ENCODE data around the gene LRRC4C.

Gene LRRC4C

GRCh38 chr11:40619654-40620053 lies 839.8 kb downstream of the LRRC4C start:
- no peak for TF ChIP-seq Cebpa-rat (IDR thresholded peaks at IDR 0.05)
- Histone ChIP-seq H3K4me3 (no peak overlapping the region), H4K20me1 (no peaks in the 10 kb centered on the region), H3K9ac (no peak overlapping the region), H3K4me1 (no peaks in the 10 kb centered on the region), H3K4me2 (no peak overlapping the region), H3K27me3 (no peaks in the 10 kb centered on the region), H3K36me3 (no peaks in the 10 kb centered on the region), H3K9me3 (replicated peaks in 1 of 11) (no peaks in the 10 kb centered on the region), H3K27ac (no peak overlapping the region)

- H3K9ac ChIP-seq, result no peak overlapping the region
- no peak overlapping the region for H3K27ac ChIP-seq
- no peaks in the 10 kb centered on the region for H3K4me1 ChIP-seq
- H3K27me3 ChIP-seq, result no peaks in the 10 kb centered on the region
- no peaks in the 10 kb centered on the region for H3K36me3 ChIP-seq
- H3K9me3 ChIP-seq (replicated peaks in 1 of 11), result peaks cover 11 to 28% (median 19%) of the 10 kb centered on the region in 11 experiments
- no peak overlapping the region for H3K4me2 ChIP-seq
- no peak for TF ChIP-seq Cebpa-rat (IDR thresholded peaks at IDR 0.05)
- H4K20me1 ChIP-seq, result no peaks in the 10 kb centered on the region
- H3K4me3 ChIP-seq, result no peak overlapping the region
Measured at GRCh38 chr11:40606800-40607199, 852.7 kb downstream of the LRRC4C start.

GRCh38 chr11:40602866-40603552 lies 856.4 kb downstream of the LRRC4C start:
- no peak overlapping the region for H3K4me2 ChIP-seq
- no peaks in the 10 kb centered on the region for H4K20me1 ChIP-seq
- H3K9me3 ChIP-seq (replicated peaks in 1 of 11), result peaks cover 11 to 28% (median 19%) of the 10 kb centered on the region in 11 experiments
- TF ChIP-seq Cebpa-rat (IDR thresholded peaks at IDR 0.05), result no peak
- no peak overlapping the region for H3K9ac ChIP-seq
- no peaks in the 10 kb centered on the region for H3K36me3 ChIP-seq
- H3K4me3 ChIP-seq, result no peak overlapping the region
- H3K4me1 ChIP-seq, result no peaks in the 10 kb centered on the region
- no peaks in the 10 kb centered on the region for H3K27me3 ChIP-seq
- no peak overlapping the region for H3K27ac ChIP-seq

GRCh38 chr11:40597546-40598113 lies 861.8 kb downstream of the LRRC4C start:
- Histone ChIP-seq H3K9me3 (replicated peaks in 1 of 11) (no peaks in the 10 kb centered on the region), H3K36me3 (no peaks in the 10 kb centered on the region), H4K20me1 (no peaks in the 10 kb centered on the region), H3K27me3 (no peaks in the 10 kb centered on the region), H3K4me3 (no peak overlapping the region), H3K27ac (no peak overlapping the region), H3K4me2 (no peak overlapping the region), H3K9ac (no peak overlapping the region), H3K4me1 (no peaks in the 10 kb centered on the region)
- TF ChIP-seq Cebpa-rat (IDR thresholded peaks at IDR 0.05), result no peak

GRCh38 chr11:40573254-40573891 lies 886.1 kb downstream of the LRRC4C start:
- Histone ChIP-seq H3K27ac (no peak overlapping the region), H3K9ac (no peak overlapping the region), H3K4me3 (no peak overlapping the region), H3K4me1 (no peaks in the 10 kb centered on the region), H4K20me1 (no peaks in the 10 kb centered on the region), H3K36me3 (no peaks in the 10 kb centered on the region), H3K4me2 (no peak overlapping the region), H3K9me3 (replicated peaks in 1 of 11) (no peaks in the 10 kb centered on the region), H3K27me3 (no peaks in the 10 kb centered on the region)
- TF ChIP-seq Cebpa-rat (IDR thresholded peaks at IDR 0.05), result no peak

GRCh38 chr11:40569947-40570531 lies 889.4 kb downstream of the LRRC4C start:
- no peaks in the 10 kb centered on the region for H3K36me3 ChIP-seq
- H3K9ac ChIP-seq, result no peak overlapping the region
- no peaks in the 10 kb centered on the region for H3K27me3 ChIP-seq
- no peak overlapping the region for H3K4me3 ChIP-seq
- H4K20me1 ChIP-seq, result no peaks in the 10 kb centered on the region
- no peak overlapping the region for H3K27ac ChIP-seq
- TF ChIP-seq Cebpa-rat (IDR thresholded peaks at IDR 0.05), result no peak
- peaks cover 0 to 2% (median 0%) of the 10 kb centered on the region in 10 experiments; a peak in 3 of 20 replicates for H3K4me1 ChIP-seq
- no peaks in the 10 kb centered on the region for H3K9me3 ChIP-seq (replicated peaks in 1 of 11)
- H3K4me2 ChIP-seq, result no peak overlapping the region

- Histone ChIP-seq H3K27ac (no peak overlapping the region), H3K27me3 (no peaks in the 10 kb centered on the region)
Measured at GRCh38 chr11:40567392-40567791, 892.1 kb downstream of the LRRC4C start.

GRCh38 chr11:40544162-40544561 lies 915.3 kb downstream of the LRRC4C start:
- no peak overlapping the region for H3K27ac ChIP-seq
- no peaks in the 10 kb centered on the region for H4K20me1 ChIP-seq
- H3K4me3 ChIP-seq, result no peak overlapping the region
- no peak overlapping the region for H3K9ac ChIP-seq
- H3K9me3 ChIP-seq (replicated peaks in 1 of 11), result no peaks in the 10 kb centered on the region
- no peak for TF ChIP-seq Cebpa-rat (IDR thresholded peaks at IDR 0.05)
- H3K27me3 ChIP-seq, result no peaks in the 10 kb centered on the region
- no peak overlapping the region for H3K4me2 ChIP-seq
- no peaks in the 10 kb centered on the region for H3K36me3 ChIP-seq
- H3K4me1 ChIP-seq, result peaks cover 0 to 6% (median 0%) of the 10 kb centered on the region in 10 experiments; a peak in 1 of 20 replicates

More at GRCh38 chr11:40567392-40567791, 892.1 kb downstream of the LRRC4C start:
- no peak overlapping the region for H3K4me3 ChIP-seq
- no peaks in the 10 kb centered on the region for H4K20me1 ChIP-seq
- H3K9me3 ChIP-seq (replicated peaks in 1 of 11), result no peaks in the 10 kb centered on the region
- peaks cover 0 to 7% (median 0%) of the 10 kb centered on the region in 10 experiments; a peak in 3 of 20 replicates for H3K4me1 ChIP-seq
- no peaks in the 10 kb centered on the region for H3K36me3 ChIP-seq
- no peak overlapping the region for H3K4me2 ChIP-seq
- TF ChIP-seq Cebpa-rat (IDR thresholded peaks at IDR 0.05), result no peak
- no peak overlapping the region for H3K9ac ChIP-seq

- no peak overlapping the region for H3K9ac ChIP-seq
- TF ChIP-seq Cebpa-rat (IDR thresholded peaks at IDR 0.05), result no peak
- no peaks in the 10 kb centered on the region for H4K20me1 ChIP-seq
- H3K4me2 ChIP-seq, result no peak overlapping the region
- no peak overlapping the region for H3K4me3 ChIP-seq
- H3K4me1 ChIP-seq, result peaks cover 0 to 6% (median 0%) of the 10 kb centered on the region in 10 experiments; a peak in 1 of 20 replicates
- H3K9me3 ChIP-seq (replicated peaks in 1 of 11), result no peaks in the 10 kb centered on the region
- H3K27ac ChIP-seq, result no peak overlapping the region
- H3K27me3 ChIP-seq, result no peaks in the 10 kb centered on the region
- H3K36me3 ChIP-seq, result no peaks in the 10 kb centered on the region
Measured at GRCh38 chr11:40542821-40543220, 916.6 kb downstream of the LRRC4C start.
